NB4 (cell line): ENCODE results near the gene HMGCS1.

ENCODE experiments used
- CTCF ChIP-seq: IDR thresholded peaks from one replicate; pipeline ENCODE4 v1.5.1; 2012; ENCODE audit warnings: low read depth, low read length
- POLR2A ChIP-seq: IDR thresholded peaks from 2 replicates; pipeline ENCODE4 v1.6.1; 2011; ENCODE audit warnings: mild to moderate bottlenecking; ENCODE audit not compliant: insufficient read length; ENCODE audit errors: extremely low read depth
- TF ChIP-seq, protein P1 (sequence below): IDR thresholded peaks from 2 replicates; pipeline ENCODE4 v1.6.1; 2011; ENCODE audit warnings: low read depth, low read length

GRCh38 chr5:43352915-43353314, 39.7 kb upstream of the HMGCS1 start:
- no peak for TF ChIP-seq CTCF
- no peak for TF ChIP-seq POLR2A
- TF ChIP-seq, protein P1, sequence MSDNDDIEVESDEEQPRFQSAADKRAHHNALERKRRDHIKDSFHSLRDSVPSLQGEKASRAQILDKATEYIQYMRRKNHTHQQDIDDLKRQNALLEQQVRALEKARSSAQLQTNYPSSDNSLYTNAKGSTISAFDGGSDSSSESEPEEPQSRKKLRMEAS: no peak
